Measurements from ENCODE around the gene LINS1.

The LINS1 gene

GRCh38 chr15:100602064-100602822 lies at the start of gene LINS1, which contains the start of gene ASB7:
Gene LINS1, minus strand, starts transcription at chr15:100602184. Its CDS starts 21,342 bp downstream, at chr15:100580842.
Gene ASB7, plus strand, starts transcription at chr15:100602589. Its CDS starts 9,628 bp downstream, at chr15:100612217.
- peak; percentile 100 for DNase-seq (ENCODE audit: low spot score)

- DNase-seq (ENCODE audit: low spot score): no peak
Measured at GRCh38 chr15:100651253-100651652, 49.3 kb upstream of the LINS1 start.

- DNase-seq (ENCODE audit: low spot score): no peak
Measured at GRCh38 chr15:100650685-100651084, 48.7 kb upstream of the LINS1 start.

- no peak for DNase-seq (ENCODE audit: low spot score)
Measured at GRCh38 chr15:100648951-100649350, 47.0 kb upstream of the LINS1 start.

GRCh38 chr15:100645671-100646070 lies 43.7 kb upstream of the LINS1 start:
- no peak for DNase-seq (ENCODE audit: low spot score)

GRCh38 chr15:100642950-100643338 lies 41.0 kb upstream of the LINS1 start:
- DNase-seq (ENCODE audit: low spot score): no peak

- DNase-seq (ENCODE audit: low spot score): no peak
Measured at GRCh38 chr15:100642213-100642949, 40.4 kb upstream of the LINS1 start.

GRCh38 chr15:100638177-100638730 lies 36.3 kb upstream of the LINS1 start:
- no peak for DNase-seq (ENCODE audit: low spot score)

GRCh38 chr15:100635406-100636071 lies 33.6 kb upstream of the LINS1 start:
- no peak for DNase-seq (ENCODE audit: low spot score)

GRCh38 chr15:100633763-100634075 lies 31.7 kb upstream of the LINS1 start:
- DNase-seq (ENCODE audit: low spot score): no peak

GRCh38 chr15:100631831-100632230 lies 29.8 kb upstream of the LINS1 start:
- no peak for DNase-seq (ENCODE audit: low spot score)

GRCh38 chr15:100628746-100629145 lies 26.8 kb upstream of the LINS1 start:
- no peak for DNase-seq (ENCODE audit: low spot score)

- DNase-seq (ENCODE audit: low spot score): peak; percentile 80
Measured at GRCh38 chr15:100627789-100628395, 25.9 kb upstream of the LINS1 start.

- DNase-seq (ENCODE audit: low spot score): no peak
Measured at GRCh38 chr15:100623301-100623700, 21.3 kb upstream of the LINS1 start.

GRCh38 chr15:100616700-100617099 lies 14.7 kb upstream of the LINS1 start:
- no peak for DNase-seq (ENCODE audit: low spot score)

GRCh38 chr15:100615801-100616200 lies 13.8 kb upstream of the LINS1 start:
- no peak for DNase-seq (ENCODE audit: low spot score)

- no peak for DNase-seq (ENCODE audit: low spot score)
Measured at GRCh38 chr15:100614918-100615317, 12.9 kb upstream of the LINS1 start.

- no peak for DNase-seq (ENCODE audit: low spot score)
Measured at GRCh38 chr15:100614336-100614735, 12.4 kb upstream of the LINS1 start.

GRCh38 chr15:100613208-100613607 lies 11.2 kb upstream of the LINS1 start:
- DNase-seq (ENCODE audit: low spot score): no peak

GRCh38 chr15:100612539-100612938 lies 10.6 kb upstream of the LINS1 start:
- no peak for DNase-seq (ENCODE audit: low spot score)

GRCh38 chr15:100602823-100603393 lies 924 bp upstream of the LINS1 start:
- DNase-seq (ENCODE audit: low spot score): peak; percentile 27

GRCh38 chr15:100601617-100602063 lies 344 bp downstream of the LINS1 start:
- no peak for DNase-seq (ENCODE audit: low spot score)
